NAMALWA (cell line): ENCODE results near the gene MEX3C.

Experiments used
- DNase-seq: peaks from one replicate; pipeline ENCODE4 v3.0.0-alpha.2; 2015; ENCODE audit warnings: low spot score

Gene MEX3C

DNA sequence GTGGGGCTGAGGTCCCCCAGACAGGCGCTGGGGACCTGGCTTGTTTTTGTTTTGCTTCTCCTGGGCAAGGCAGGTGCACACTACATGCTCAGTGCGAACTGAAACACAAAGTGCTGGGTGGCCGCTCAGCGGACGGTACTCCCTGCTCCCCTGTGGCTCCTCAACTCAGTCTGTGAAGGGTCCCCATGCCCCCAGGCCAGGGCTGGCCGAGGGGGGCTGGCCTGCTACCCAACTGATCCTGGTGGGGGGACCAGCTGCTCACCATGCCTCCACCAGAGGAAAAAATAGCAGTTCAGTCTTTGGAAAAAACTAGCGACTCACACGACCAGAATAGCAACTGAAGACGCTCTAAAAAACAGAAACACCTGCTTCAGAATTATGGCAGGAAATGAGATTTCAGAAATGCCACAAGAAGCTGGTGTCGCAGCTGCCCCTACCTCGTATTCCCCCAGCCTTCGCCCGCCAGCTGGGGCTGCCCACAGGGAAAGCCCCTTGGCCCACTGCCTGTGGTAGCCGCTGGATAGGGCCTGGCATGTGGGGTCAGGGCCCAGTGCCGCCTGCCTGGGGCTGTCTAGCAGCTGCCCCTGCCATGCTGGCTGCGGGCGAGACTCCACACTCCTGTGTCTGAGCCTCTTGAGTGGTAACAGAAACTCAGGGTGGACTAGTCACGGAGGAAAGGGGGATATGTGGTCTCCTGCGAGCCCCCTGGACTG, 43.7 kb downstream of the MEX3C start:
- peak; percentile 98 for DNase-seq

DNA sequence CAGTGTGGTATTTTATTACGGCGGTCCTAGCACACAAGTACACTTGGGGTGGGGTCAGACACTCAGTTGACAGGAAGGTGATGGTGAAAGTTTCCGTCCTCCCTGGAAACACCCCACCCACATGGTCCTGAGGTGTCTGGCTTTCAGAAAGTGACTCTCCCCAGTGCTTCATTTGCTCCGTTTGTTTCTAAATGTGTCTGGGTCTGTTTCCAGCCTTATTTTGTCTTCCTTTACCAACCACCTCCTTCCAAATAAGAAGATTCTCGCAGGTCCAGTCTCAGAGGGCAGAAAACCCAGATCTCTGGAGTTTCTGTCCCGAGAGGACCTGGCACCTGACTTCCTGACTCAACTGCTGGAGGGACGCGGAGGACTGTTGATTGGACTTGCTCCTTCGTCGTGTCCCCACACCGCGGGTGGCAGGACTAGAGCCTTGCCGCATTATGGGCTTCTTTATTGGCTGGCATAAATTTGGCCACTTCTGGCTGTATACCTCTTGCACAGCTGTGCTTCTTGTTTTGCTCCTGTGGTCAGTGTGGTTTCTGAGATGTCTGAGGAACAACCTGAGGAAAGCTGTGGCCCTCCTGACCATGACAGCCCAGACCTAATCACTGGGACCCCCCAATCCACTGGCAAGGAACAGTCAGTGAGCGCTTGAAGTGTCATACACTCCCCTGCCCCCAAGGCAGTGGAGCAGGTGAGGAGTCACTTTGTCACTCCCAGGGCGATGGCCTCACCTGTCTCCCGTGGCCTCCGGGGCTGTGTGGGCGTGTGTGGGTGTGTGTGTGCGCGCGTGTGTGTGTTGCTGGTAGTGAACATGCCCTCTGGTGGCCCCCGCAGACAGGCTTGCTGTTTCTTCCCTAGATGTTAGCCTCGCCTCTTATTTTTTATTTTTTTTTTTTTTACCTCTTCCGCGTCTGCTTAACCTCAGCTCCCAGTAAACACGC, 45.6 kb downstream of the MEX3C start:
- DNase-seq = peak; percentile 83

DNA sequence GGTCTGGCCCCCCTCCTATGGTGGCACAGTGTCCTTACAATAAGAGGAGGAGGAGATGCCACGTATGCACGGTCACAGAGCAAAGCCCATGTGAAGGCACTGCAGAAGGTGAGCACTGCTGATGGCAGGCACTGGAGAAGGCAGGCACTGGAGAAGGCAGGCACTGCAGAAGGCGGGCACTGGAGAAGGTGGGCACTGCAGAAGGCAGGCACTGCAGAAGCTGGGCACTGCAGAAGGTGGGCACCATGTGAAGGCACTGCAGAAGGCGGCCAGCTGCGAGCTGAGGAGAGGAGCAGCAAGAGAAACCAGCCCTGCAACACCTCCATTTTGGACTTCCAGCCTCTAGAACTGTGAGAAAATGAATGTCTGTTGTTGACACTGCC, 46.3 kb downstream of the MEX3C start:
- no peak for DNase-seq

DNA sequence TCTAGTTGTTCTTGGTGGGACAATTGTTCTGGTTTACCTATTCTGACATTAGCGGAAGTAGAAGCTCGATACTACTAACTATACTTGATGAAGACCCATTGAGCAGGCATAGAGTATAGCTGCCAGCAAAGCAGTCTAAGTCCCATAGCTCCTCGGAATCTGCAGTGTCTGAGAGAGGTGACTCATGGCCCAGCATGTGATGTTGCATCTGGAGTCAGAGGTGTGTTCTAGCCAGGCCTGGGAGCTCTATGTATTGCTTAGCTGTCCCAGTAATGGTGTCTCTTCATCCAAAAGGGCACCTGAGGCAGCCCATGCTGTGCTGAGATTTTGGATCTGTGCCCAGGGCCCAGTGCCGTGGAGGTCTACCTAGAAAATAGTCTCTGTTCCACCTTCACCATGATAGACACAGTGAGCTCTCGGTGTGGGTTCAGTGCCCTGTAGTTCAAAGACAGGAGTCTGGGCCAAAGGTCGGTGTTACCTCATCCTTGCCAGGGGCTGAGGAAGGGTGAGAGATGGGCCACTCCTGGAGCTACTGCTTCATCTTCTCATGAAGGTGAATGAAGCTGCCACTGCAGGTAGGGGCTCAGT, 47.3 kb downstream of the MEX3C start:
- DNase-seq = no peak

DNA sequence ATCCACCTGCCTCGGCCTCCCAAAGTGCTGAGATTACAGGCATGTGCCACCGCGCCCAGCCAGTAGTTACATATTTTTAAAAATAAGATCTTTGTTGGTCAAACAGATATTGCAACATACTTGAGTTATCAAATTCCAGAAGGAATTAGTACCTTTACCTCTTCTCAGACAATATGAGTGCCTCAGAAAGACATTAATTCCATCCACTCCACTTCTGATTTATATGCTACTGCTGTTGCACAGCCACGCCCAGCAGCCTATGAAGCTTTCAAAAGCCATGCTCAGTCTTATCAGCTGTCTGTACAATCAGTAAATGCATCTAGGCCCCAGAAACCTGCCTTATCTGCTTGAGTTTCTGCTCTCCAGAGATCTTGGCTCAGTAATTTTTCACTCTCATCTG, 47.8 kb downstream of the MEX3C start:
- DNase-seq = no peak

DNA sequence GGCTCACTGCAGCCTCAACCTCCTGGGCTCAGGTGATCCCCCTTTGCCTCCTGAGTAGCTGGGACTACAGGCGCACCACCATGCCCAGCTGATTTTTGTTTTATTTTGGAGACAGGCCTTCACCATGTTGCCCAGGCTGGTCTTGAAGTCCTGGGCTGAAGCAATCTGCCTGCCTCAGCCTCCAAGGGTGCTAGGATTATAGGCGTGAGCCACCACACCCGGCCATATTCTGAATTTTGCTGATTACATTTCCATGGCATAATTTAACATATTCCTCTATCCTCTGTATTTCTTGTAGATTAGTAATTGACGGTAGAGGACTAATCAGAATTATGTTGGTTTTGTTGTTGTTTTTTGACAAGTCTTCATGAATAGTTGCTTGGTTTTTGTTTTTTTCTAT, 50.6 kb downstream of the MEX3C start:
- no peak for DNase-seq

DNA sequence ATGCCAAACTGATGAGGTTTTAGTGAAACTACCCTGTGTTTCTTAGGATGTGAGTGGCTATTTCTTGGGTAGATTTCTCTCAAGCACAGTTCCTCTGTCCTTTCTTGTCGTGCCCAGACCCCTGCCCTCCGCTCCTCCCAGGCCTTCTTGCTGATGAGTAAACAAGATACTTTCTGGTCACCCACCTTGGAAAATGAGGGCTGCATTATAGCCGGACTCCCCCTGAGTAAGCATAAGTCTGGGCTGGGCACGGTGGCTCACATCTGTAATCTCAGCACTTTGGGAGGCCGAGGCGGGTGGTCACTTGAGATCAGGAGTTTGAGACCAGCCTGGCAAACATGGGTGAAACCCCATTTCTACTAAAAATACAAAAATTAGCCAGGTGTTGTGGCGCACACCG, 58.5 kb downstream of the MEX3C start:
- no peak for DNase-seq

DNA sequence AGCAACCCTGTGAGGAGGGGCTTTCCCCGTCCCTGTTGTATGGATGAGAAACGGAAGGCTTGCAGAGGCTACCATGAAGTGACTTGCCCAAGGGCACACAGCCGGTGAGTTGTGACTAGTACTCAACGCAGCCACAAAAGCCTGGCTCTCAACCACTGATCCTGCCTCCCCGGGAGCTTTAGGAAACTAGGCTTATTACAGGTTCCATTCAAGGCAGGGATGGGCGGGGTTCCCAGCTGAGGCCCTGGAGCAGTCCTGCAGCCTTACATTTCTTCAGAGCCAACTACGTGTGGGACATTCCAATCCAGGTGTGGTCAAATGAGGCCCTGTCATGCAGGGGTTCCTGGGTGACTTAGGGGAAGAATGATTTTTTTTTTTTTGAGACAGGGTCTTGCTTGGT, 59.6 kb downstream of the MEX3C start:
- DNase-seq = no peak

DNA sequence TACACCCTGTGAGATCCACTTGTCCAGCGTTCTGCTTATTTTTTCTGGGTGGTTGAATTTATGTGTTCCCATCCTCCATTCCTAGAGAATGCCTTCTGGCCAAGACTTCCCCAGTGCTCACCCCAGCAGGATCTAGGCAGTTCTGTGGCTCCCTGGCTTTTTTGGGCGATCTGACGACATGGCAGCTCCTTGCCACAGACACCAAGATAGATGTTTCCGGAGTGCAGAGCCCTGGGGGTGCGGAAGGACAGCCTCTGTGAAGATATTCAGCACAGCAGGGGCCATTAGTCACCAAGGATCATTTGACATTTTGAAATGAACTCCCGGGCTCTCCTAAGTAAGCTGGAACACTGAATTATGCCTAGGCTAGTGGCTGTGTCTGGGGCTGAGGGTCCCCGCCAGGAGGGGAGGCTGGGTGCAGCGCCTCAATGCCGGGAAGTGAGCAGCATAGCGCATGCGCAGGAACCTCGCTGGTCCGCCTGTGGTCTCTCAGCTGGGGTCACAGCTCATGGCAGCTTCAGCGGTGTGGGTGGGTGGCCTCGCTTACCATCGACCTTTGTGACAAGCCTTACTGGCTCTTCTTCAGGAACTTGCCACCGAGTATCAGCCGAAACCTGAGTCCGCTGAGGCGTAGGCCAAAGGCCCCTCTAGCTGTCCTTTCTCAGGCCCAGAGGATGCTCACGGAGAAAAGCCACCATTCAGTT, 60.3 kb downstream of the MEX3C start:
- no peak for DNase-seq

DNA sequence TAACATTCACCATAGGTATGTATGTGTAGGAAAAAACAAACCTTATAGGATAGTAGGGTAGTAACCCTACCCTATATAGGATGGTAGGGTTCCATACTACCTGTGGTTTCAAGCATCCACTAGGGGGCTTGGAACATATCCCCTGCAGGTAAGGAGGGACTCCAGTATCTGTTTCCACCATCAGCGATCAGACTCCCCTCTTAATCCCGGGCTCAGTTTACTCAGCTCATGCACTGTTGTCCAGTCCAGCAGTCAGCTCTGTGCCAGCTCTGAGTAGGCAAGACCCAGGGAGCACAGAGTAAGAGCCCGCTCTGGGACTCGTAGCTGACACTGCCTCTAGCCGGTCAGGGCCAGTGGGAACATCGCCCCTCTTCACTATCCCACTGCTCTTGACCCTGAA, 61.7 kb downstream of the MEX3C start:
- DNase-seq = peak; percentile 58

DNA sequence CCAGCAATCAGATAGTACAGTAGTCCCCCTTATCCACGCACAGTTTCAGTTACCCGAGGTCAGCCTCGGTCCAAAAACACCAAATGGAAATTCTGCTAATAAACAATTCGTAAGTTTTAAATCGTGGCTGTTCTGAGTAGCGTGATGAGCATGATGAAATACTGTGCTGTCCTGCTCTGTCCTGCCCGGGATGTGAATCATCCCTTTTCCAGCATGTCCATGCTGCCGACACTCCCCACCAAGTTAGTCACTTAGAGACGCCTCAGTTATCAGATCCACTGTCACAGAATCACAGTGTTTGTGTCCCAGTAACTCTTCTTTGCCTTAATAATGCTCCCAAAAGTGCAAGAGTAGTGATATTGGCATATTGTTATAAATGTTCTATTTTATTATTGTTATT, 62.1 kb downstream of the MEX3C start:
- no peak for DNase-seq

DNA sequence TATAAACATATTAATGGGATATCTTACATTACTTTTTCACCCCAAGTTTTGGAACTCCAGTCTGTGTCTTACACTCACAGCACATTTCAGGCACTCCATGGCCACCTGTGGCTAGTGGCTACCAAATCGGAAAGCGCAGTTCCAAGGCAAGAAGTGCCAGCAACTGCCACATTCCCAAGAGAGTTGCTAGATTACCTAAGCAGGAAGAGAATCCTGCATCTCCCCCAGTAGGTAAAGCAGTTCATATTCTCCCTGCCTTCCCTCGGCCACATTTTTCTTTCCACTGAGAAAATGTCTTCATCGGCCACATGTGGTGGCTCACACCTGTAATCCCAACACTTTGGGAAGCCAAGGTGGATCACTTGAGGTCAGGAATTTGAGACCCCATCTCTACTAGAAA, 62.8 kb downstream of the MEX3C start:
- DNase-seq = no peak

DNA sequence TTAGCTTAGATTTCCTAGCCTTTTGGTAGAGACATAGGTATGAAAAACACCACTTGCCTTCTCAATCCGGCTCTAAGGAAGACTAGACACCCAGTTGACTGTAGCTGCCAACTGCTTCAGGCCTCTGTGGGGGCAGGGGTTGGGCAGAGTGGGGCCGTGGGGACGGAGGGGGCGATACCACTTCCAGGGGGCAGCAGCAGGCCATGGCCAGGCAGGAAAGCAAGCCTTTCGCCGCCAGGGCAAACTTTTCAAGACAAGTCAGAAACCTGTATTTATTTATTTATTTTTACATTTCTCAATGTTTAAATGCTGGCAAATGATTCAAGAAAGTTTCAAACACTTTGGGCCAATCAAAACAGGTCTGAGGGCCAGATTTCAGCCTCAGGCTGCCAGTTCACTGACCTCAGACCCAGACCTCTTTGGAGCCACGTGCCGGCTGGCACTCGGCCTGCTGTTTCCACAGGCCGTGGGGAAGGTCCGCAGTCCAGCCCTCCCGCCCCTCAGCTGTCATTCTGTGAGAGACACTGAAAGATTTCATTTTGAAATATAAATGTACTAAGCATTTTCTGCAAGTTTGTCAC, 63.8 kb downstream of the MEX3C start:
- DNase-seq = no peak

DNA sequence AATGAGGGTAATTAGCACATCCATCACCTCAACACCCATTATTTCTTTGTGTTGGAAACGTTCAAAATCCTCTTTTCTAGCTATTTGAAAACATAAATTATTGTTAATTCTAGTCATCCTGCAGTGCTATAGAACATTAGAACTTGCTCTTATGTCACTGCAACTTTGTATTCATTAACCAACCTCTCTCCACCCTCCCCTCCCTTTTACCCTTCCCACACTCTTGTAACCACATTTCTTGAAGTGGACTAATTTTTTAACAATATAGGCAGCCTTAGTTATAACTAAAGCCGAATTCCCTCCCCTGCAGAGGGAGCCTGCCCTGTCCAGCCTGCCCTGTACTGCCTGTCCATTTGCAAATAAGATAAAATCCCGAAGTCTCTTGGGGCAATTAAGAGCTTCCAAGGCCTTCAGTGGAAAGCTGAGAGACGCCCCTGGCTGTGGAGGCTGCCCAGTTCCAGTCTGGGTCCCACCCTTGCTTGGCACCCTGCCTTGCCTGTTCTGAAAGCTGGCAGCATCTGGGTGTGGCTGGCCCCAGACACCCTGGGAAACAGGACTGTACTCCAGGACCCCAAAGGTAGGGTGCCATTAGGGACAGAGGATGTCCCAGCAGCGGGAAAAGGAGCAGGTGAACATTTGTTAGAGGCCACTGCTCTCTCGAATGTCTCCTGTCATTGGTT, 65.1 kb downstream of the MEX3C start:
- no peak for DNase-seq

DNA sequence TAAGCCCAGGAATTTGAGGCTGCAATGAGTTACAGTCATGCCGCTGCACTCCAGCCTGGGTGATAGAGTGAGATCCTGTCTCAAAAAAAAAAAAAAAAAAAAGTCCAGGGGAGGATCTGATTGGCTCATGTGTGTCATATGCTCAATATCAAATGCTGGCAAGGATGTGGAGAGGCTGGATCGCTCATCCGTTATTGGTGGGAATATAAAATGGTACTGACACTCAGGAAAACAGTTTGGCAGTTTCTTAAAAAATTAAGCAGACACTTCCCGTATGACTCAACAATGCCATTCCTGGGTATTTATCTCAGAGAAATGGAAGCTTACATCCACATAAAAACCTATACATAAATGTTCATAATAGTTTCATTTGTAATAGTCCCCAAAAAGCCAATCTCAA, 68.9 kb downstream of the MEX3C start:
- no peak for DNase-seq

DNA sequence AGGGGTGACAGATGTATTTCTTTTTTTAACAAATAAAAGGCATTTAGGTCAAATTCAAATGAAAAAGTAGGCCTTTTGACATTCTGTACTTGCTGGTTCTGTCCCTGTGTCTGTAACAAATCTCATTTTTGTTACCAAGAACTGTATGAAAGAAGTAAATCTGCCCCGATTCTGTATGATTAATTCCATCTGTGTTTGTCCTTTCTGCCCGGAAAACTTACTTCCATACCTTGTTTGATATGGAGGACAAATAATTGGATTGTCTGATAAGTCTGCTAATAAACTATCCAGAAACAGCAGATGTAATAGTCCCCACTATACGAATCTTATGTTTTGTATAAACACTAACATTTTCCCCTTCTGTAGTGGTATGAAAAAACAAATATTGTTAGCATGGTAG, 69.8 kb downstream of the MEX3C start:
- DNase-seq = no peak

DNA sequence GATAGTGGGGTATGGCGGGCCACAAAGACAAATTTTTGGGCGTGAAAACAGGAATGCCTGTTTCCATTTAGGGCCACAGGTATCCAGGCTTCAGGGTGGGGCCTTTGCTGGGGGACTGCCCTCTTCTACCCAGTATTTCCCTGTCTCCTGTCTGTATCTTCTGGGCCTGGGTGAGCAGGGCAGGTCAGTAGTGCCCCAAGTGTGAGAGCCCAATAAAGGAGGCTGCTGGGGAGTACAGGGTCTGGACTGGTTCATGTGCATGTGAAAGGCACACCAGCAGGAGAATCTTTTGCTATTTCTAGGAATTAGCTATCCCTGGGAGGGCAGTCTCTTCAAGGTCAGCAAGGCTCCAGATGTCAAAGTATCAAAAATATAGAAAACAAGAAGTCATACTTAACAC, 71.5 kb downstream of the MEX3C start:
- DNase-seq = no peak
